Stimulated activated CD4-positive, alpha-beta T cell treated with anti-CD3 and anti-CD28 coated beads, TNF-alpha, amount 100 ng/mL, for 48 hours (primary cell): Measurements from ENCODE around the gene ZFP82.

Experiments
- DNase-seq, 3 donors: peaks; one replicate each; pipeline ENCODE4 v3.0.0-alpha.2; 2020; ENCODE audit warnings: low read depth in 3 of 3

Gene ZFP82

GRCh38 chr19:36373638-36374156, 44.7 kb downstream of the ZFP82 start:
- DNase-seq, result no peak

DNA sequence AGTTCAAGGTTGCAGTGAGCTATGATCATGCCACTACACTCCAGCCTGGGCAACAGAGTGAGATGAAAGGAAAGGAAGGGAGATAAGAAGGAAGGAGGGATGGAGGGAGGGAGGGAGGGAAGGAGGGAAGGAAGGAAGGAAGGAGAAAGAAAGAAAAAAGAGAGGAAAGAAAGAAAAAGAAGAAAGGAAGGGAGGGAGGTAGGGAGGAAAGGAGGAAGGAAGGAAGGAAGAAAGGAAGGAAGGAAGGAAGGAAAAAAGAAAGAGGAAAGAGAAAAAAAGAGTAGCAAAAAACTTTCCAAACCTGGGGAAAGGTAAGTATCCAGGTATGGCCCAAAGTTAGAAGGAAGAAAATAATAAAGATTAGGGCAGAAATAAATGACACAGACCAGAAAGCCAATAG, 46.6 kb downstream of the ZFP82 start:
- DNase-seq, result no peak

- DNase-seq, result no peak
Observed at GRCh38 chr19:36363845-36364244, 54.6 kb downstream of the ZFP82 start.
